Measurements from ENCODE around the gene ZMYM5. TPM values are rescaled to one million over a fixed set of nuclear protein-coding genes. Genes with fewer than 3 reads are reported as not detected.
A peak's percentile ranks its signal among the peaks of the same experiment; 100 is the strongest.

ZMYM5 gene
- total RNA-seq (2016; rRNA removed; fragmentation: Illumina TruSeq; extraction: Trizol): 9.4 and 9.8 TPM in 2 replicates
- 6.0 and 8.4 TPM in 2 replicates for total RNA-seq (2016; cell fraction: cytosol; rRNA removed; fragmentation: Illumina TruSeq; extraction: Trizol; ENCODE audit: low read depth)
- 8.3 and 10.2 TPM in 2 replicates for total RNA-seq (2016; cell fraction: insoluble cytoplasmic fraction; rRNA removed; fragmentation: Illumina TruSeq; extraction: Trizol)
- total RNA-seq (2016; cell fraction: membrane; rRNA removed; fragmentation: Illumina TruSeq; extraction: Trizol): 6.7 and 9.6 TPM in 2 replicates
- total RNA-seq (2016; cell fraction: nucleus; rRNA removed; fragmentation: Illumina TruSeq; extraction: Trizol): 9.7 and 10.0 TPM in 2 replicates
- 5.3 and 7.8 TPM in 2 replicates for polyA plus RNA-seq (2011; rRNA removed)
- polyA plus RNA-seq (2011; cell fraction: cytosol; rRNA removed): 2.3 and 3.8 TPM in 2 replicates
- 3.1 and 3.7 TPM in 2 replicates for polyA plus RNA-seq (2011; cell fraction: nucleus; rRNA removed)
- polyA plus RNA-seq (2012): 5.5 and 7.2 TPM in 2 replicates
- polyA plus RNA-seq (2016; cell fraction: cytosol; fragmentation: Illumina TruSeq; extraction: Trizol; ENCODE audit: low read depth): 3.0 and 3.4 TPM in 2 replicates
- 11.5 and 12.3 TPM in 2 replicates for polyA plus RNA-seq (2016; cell fraction: insoluble cytoplasmic fraction; fragmentation: Illumina TruSeq; extraction: Trizol; ENCODE audit: low read depth)
- polyA plus RNA-seq (2016; cell fraction: membrane; fragmentation: Illumina TruSeq; extraction: Trizol; ENCODE audit: low read depth): 4.1 and 4.3 TPM in 2 replicates
- 12.3 TPM in 2 replicates for polyA plus RNA-seq (2016; cell fraction: nucleus; fragmentation: Illumina TruSeq; extraction: Trizol; ENCODE audit: insufficient read depth, low read depth)
- polyA minus RNA-seq (2011; rRNA and poly(A)+ RNA removed; ENCODE audit: low replicate concordance): 1.5 and 1.6 TPM in 2 replicates
- 3.1 and 3.5 TPM in 2 replicates for polyA minus RNA-seq (2011; cell fraction: cytosol; rRNA and poly(A)+ RNA removed)
- 13.1 and 17.5 TPM in 2 replicates for polyA minus RNA-seq (2011; cell fraction: nucleus; rRNA and poly(A)+ RNA removed)
- percentile 65 among the genes with signal in this experiment for Bru-seq, nascent RNA
- BruChase-seq, experiment 1, labeled RNA remaining after a 6-hour chase: percentile 65 among the genes with signal in this experiment
- BruChase-seq, experiment 2, labeled RNA remaining after a 2-hour chase: percentile 63 among the genes with signal in this experiment
- long read RNA-seq, experiment 1, partial matches to known transcripts: 1 of 15 reads
- long read RNA-seq, experiment 1, other reads (novel, unspliced or antisense): 6 of 15 reads
- long read RNA-seq, experiment 2, partial matches to known transcripts: 1 of 10 reads
- long read RNA-seq, experiment 2, other reads (novel, unspliced or antisense): 4 of 10 reads

- Histone ChIP-seq H3K27me3 (ENCODE audit: control insufficient read depth in 1 of 2, insufficient read depth in 2 of 2, low read length in 2 of 2) (no peaks in the 10 kb centered on the region; a peak in 1 of 5 replicates), H3K36me3 (replicated peaks in 1 of 2; ENCODE audit: control insufficient read depth in 1 of 2, insufficient read depth in 2 of 2, low read length in 2 of 2) (no peaks in the 10 kb centered on the region; a peak in 1 of 5 replicates), H3K4me3 (replicated peaks in 1 of 3; ENCODE audit: insufficient read depth in 1 of 3, low read depth in 2 of 3, low read length in 3 of 3) (peak within 1 kb of the TSS; percentile 81 to 86 (median 82)), H3K9me3 (ENCODE audit: low read length) (no peaks in the 10 kb centered on the region), H4K20me1 (ENCODE audit: insufficient read depth, low read length) (peaks cover 5% of the 10 kb centered on the region; the same call in 1 of the 2 replicates), H3K4me1 (ENCODE audit: insufficient read depth, low read length) (peaks cover 21% of the 10 kb centered on the region), H3K9ac (ENCODE audit: insufficient read depth, low read depth, low read length) (peak within 1 kb of the TSS; percentile 84), H2AFZ (ENCODE audit: low read length) (no peak within 1 kb of the TSS), H3K79me2 (ENCODE audit: insufficient read depth, low read length) (peaks cover 22% of the 10 kb centered on the region), H3K4me2 (ENCODE audit: low read depth, low read length) (peak within 1 kb of the TSS; percentile 76), H3K27ac (ENCODE audit: extremely low read length, insufficient read depth, low read length) (peak within 1 kb of the TSS; percentile 87)
- in situ Hi-C loops (cut with HindIII; ENCODE audit: extremely low pct_ligation_motif_present, low pct_unique_long_range_greater_than_20kb): no loop called here
- ChIA-PET CTCF (ENCODE audit: low intra/inter-chr PET ratio, low total read pairs) (no interaction called here), POLR2A (interaction anchor here (0.6 to 2.1 kb wide), 6 partner anchors 10 to 81 kb away, joined by 3 to 8 read pairs (median 3); partner anchors contain the start of gene PSPC1)
- BruUV-seq (replicated peaks): no TSS peak
- ATAC-seq: peak; percentile 96
- 0% methylated on average over 1 of the region's 79 CpGs for WGBS (ENCODE audit: low lambda C conversion rate)
- peak; percentile 93 for DNase-seq (ENCODE audit: low spot score)
- intact Hi-C loops (cut with micrococcal nuclease; ENCODE audit: unreplicated experiment): loop anchor here (2.0 to 5.0 kb wide), 2 partner anchors 81 to 99 kb away; partner anchors contain the start of gene PSPC1
- peak; percentile 53 for FAIRE-seq
- TF ChIP-seq NCOR1 (IDR thresholded peaks at IDR 0.05; ENCODE audit: borderline replicate concordance, low read length) (no peak), ZMAT3 (CRISPR knock-in tag; conservative IDR thresholded peaks at IDR 0.05) (peak; percentile 85), SAFB2 (CRISPR knock-in tag; IDR thresholded peaks at IDR 0.05; ENCODE audit: borderline replicate concordance, low read depth) (no peak; the same call in 1 of the 2 replicates), TRIM24 (CRISPR knock-in tag; IDR thresholded peaks at IDR 0.05) (no peak), ZNF710 (CRISPR knock-in tag; IDR thresholded peaks at IDR 0.05; ENCODE audit: borderline replicate concordance) (no peak; the same call in 1 of the 2 replicates), FUBP1 (CRISPR knock-in tag; IDR thresholded peaks at IDR 0.05; ENCODE audit: borderline replicate concordance) (no peak), SRSF1 (optimal IDR thresholded peaks at IDR 0.05; ENCODE audit: low read depth, low read length) (no peak), ZBTB3 (CRISPR knock-in tag; IDR thresholded peaks at IDR 0.05; ENCODE audit: borderline replicate concordance, low read depth) (no peak), ZNF746 (CRISPR knock-in tag; IDR thresholded peaks at IDR 0.05) (no peak), ZNF20 (CRISPR knock-in tag; IDR thresholded peaks at IDR 0.05) (no peak)
- TF ChIP-seq, protein P1, sequence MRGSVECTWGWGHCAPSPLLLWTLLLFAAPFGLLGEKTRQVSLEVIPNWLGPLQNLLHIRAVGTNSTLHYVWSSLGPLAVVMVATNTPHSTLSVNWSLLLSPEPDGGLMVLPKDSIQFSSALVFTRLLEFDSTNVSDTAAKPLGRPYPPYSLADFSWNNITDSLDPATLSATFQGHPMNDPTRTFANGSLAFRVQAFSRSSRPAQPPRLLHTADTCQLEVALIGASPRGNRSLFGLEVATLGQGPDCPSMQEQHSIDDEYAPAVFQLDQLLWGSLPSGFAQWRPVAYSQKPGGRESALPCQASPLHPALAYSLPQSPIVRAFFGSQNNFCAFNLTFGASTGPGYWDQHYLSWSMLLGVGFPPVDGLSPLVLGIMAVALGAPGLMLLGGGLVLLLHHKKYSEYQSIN (CRISPR knock-in tag; IDR thresholded peaks at IDR 0.05; ENCODE audit: borderline replicate concordance): no peak
Observed at GRCh38 chr13:19863323-19864023, at the start of gene ZMYM5. Gene ZMYM5, minus strand, starts transcription at chr13:19863649. Its CDS starts 11,469 bp downstream, at chr13:19852180.

All from HepG2 (cell line).